HG03521 (cell line): ENCODE data around the gene ZFP62.

ENCODE experiments used
- ATAC-seq: cut with Tn5 transposase; IDR thresholded peaks from one replicate; pipeline ENCODE4 v1.9.1; 2021; ENCODE audit warnings: mild to moderate bottlenecking, moderate library complexity; ENCODE audit not compliant: unreplicated experiment

ZFP62 gene

DNA sequence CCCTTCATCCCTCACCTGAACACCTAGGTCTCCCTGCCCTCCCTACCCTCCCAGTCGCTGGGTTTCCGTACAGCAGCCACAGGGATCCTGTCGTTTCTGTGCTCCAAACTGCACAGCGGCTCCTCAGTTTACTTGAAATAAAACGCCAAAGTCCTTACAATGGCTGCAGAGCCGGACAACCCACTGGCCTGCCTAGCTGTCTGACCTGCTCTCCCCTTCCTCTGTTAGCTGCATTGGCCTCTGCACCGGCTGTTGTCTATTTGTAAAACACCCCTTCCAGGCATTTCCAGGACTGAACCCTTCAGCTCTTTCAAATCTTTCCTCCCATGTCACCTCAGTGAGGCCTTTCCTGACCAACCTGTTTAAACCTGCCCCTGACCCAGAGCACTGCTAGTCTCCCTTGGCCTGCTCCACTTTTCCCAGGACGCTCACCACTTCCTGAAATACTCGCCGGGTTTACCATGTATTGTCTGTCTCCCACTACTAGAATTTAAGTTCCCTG lies 49.4 kb downstream of the ZFP62 start:
- no peak for ATAC-seq

DNA sequence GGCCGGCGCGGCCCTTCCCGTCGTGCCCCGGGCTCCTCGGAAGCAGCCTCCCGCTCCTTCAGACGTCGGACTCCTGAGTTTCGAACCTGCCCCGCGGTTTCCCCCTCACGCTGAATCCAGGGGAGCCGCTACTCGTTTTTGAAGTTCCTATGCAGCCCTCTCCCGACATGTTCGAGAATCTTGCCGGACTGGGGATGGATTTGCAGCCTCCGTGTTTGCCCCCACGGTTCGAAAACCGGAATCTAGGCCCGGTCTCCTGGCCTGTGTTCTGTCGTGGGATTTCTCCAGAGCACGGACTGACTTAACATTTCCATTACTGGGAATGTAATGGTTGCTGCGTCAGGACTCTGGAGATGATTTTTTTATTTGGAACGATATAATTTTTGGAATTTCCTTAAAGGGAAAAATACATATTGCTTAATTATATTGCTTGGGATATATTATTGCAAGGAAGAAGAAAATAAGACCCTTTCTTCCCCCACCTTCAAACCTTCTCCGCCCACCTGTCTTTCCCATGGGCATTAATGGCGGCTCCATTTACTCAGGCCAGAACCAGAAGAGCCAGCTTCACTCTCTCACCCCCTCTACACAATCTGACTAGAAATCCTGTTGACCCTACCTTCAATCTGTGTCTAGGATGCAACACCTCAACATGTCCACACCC lies 50.0 kb downstream of the ZFP62 start:
- no peak for ATAC-seq

DNA sequence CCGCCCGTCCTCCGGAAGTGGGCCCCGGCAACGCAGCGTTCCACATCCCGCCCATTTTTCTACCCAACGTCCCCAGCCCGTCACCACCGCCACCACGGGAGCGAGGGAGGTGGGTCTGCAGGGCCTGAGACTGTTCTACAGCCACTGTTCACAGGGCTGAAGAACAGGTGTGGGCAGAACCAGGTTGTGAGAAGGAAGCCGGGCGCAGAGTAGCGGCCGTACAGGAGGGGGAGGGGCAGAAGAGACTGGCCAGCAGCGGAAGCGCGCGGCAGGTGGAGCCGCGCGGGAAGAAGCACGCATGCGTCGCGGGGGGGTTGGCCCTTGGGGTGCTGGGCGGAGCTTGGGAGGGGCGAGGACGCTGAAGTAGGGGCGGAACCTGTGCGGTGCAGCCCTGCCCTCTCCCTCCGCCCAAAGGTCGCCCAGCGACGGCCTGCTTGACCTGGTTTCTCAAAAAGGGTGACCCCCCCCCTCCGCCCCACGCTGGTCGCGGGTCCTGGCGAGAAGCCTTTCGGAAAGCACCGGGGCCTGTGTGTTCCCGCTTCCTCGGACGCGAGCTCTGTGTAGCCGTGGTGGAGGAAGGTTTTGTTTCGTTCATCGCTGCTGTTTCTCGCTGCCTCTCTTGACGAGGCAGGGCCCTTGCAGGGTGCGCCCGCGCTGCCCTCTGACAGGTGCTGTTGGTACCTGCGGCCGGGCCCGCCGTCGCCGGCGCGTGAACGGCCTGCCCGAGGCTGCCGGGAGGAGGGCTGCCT lies 50.7 kb downstream of the ZFP62 start:
- peak; percentile 68 for ATAC-seq

DNA sequence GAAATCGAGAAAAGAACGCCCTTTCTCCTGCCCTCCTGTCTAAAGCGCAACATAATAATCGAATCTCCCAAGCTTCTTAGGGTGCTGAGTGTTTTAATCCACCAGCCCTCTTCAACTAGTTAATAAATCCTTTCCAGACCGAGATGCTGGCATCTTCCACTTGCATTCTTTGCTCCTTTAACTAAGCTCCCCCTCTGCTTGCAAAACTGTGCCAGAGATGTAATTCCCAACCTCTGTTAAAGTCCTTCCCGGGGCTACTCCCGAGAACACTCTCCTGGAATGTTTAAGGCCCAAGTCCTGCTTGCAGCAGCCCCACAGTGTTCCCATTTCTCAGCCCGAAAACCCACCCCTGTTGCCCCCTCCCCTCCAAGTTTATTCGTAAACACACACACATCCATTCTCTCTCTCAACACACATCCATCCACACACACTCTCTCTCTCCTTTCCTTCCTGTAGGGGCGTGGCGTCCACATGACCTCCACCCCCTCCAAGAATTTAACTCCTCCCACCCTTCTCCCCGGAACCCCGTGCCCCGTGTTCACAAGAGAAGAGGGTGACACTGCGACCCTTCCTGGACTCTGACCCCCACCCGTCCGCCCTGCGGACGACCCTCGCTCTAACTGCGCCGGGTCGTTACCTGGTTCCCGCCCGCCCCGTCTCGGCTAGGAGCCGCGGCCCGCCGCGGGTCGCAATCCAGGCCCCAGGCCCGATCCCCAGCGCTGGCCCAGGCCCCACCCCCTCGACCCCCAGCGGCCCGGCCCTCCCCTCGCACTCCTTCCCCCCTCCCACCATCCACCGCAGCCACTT lies 51.5 kb downstream of the ZFP62 start:
- ATAC-seq: peak; percentile 52

DNA sequence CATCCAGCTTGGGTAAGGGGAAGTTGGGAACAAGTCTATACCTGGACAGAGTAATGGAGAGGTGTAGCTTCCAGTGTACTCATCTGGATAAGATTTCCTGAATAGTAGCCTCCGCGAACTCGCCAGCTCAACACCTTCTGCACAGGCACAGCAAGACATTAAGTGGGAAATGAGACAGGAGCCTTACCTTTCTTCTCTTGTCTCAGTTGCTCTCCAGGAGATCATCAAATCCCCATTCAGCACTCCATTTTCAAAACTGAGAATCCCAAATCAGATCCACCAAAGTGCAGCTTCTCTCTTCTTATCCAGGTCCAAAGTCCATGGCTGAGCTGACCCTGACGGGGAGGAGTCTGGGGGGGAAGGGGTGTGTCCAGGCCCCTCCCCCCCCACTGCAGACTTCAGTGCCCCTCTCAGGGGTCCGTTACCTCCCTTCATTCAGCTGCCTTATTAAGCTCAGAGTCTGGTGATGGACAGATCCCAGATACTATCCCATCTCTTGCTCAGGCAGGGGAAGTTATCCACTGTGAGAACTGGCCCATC lies 52.5 kb downstream of the ZFP62 start:
- no peak for ATAC-seq

DNA sequence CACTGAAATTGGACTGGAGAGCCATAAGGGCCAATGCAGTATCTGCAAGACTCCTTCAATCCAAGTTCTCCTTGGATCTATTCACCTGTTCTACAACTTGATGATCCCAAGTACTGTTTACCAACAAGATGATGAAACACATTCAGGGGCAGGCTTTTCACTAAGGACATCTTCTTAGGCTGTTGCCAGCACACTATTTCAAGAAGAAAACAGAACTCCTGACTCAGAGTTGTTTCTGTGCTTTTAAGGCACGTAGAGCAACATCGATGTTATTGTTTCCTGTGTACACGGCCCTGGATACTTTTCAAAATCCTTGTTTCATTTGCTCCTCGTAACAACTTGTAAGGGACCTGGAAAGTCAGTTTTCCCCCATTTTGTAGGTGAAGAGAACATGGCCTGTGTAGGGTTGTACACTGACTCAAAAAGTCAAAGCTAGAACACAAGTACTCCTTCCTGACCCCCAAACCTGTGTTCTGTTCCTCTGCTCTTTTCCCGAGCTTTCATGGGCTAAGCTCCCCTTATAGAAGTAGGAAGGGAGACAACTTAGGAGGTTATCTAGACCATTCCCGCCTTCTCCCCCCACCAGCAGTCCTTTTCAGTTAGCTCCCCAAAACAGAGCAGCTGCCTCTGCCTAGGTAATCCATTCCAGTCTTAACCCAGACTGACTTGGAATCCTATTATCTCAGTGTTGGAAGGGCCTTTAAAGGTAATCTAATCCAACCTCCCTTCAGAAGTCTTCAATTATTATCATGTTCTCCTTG lies 53.2 kb downstream of the ZFP62 start:
- no peak for ATAC-seq

DNA sequence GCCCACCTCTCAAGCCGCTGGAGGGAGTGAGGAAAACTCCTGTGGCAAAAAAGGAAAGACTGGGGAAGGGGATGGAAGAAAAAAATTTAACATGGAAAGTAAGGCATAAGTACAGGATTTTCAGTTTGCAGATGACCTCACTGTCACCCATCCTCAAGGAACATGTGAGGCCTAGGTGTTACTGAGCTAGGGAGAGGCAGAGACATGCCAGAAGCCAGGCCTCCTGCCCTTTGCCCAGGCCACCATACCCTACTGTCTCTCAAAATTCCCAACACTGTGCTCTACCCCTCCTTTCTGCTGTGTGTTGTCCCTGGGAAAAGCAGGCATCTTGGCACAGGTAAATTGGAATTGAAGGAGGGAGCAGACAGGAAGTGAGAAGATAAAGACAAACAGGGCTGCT lies 54.0 kb downstream of the ZFP62 start:
- no peak for ATAC-seq

DNA sequence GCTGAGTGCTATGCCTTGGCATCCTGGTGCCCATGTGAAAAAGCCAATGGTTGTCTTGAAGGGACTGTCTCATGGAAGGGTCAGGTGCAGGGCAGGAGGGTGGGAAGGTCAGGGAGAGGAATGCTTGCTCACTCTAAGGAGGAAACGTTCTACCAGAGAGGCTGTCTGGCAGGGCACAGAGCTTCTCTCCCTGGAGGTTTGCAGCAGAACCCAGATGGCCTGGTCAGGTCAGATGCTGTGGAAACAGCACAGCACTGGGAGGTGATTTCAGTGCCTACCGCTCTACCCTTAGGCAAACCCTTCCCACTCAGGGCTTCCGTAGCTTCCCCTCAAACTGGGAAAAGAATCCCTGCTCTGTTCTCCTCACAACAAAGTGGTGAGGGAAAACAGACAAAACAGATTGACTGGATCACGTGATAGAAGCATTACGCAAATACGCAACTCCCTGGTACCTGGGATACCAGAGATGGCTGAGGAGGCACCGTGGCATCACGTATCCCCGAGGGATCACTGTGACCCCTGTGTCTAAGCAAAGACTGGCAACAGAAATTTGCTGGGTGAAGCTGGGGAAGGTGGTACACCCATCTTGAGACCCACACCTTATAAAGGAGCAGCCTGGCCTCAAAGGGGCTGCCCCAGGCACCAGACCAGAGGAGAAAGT lies 54.6 kb downstream of the ZFP62 start:
- ATAC-seq: no peak

DNA sequence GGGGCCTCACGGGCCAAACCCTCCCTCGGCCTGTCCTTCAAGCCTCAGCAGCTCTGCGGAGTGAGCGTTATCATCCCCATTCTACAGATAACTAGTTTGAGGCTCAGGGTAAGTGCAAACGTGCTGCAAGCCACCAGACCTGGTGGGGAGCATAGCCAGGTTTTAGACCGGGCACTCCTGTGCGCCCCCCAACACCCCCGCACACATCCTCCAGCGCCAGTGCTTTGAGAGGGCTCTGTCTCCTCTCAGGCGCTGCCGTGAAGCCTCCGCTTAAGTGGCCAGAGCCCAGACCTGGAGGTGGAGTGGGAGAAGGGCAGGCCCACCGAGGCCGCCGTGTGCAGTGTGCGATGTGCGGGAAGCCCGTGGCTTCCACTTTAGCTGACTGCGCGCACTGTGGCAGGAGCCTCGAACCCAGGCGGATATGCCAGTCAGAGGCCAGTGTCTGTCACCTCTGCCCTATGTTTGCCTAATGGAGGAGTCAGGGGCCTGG lies 56.9 kb downstream of the ZFP62 start:
- ATAC-seq: no peak

DNA sequence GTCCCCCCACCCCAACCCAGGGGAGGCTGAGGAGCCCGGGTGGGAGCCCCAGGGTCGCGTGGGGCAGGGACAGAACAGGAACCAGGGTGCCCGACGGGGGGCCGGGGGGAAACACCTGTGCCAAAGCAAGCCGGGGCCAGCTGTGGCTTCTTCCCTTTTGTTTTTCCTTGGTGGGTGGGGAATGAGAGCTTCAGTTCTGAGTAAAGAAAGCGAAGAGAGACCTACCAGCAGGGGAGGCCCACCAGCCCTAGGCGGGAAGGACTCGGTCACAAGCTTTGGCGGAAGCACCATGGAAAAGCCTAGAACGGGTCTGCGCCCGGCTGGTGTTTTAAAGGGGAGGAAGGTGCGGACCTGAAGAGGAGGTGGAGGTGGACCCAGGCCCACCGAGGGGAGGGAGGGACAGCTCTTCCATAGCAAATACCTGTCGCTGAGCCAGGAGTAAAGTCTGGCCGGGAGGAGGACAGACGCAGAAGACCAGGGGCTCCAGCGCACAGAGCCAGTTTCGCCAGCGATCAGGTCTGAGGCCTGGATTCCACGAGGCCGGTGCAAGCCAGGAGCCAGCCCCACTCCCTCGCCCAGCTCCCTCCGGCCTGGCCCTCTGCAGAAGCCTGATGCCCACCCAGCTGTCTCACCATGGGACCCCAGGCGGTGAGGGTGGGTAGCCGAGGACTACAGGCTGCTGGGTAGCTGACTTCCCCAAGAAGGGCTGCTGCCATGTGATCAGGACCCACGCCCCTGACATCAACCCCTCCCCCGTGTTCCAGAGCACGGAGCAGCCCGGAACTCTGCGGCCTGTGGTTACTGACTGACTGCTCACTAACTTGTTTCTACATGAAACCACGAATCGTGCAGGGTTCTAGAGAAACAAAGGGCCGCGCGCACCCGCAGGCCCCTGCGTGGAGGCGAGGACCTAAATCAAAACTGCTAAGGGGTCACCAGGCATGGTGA lies 57.6 kb downstream of the ZFP62 start:
- ATAC-seq: peak; percentile 53

DNA sequence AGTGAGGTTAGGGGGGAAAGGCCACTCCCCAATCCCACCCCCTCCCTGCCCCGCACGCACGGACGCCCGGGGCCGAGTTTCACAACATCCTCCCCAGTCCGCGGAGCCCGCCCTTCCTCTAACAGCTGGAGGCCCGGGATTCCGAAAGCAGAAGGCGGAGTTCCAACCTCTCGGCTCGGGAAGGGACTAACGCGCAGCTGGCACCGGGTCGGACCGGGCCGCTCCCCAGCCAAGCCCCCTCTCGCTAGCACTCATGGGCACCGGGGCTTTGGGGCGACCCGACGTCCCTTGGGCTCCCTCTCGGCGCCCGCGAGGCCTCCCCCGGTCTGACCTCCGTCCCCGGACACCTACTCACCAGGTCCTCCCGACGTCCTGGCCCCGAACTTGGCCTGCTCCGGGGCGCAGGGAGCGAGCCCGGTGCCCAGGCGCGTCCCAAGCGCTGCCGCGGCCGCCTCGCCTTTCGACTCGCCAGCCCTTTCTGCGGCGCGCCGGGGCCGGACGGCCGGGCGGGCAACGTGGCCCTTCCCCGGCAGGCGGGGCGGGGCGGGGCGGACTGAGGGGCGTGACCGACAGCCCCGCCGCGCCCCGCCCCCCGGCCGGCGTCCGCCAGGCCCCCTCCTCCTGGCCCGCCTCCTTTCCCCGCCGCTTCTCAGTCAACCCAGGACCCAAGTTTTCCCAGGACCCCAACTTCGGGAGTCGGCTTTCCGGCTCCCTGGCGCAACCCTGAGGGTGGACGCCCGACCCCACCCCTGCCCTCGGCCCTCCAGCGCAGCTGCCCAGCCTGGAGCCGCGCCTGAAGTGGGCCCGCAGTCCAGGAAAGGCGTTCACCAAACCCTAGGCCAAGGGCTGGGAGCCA lies 58.5 kb downstream of the ZFP62 start, which contains the start of gene MGAT1:
Gene MGAT1 (minus strand): TSS at position 482 of the 856 bp plus-strand sequence. CDS start 9,835 bp downstream, outside the sequence.
- peak; percentile 48 for ATAC-seq

DNA sequence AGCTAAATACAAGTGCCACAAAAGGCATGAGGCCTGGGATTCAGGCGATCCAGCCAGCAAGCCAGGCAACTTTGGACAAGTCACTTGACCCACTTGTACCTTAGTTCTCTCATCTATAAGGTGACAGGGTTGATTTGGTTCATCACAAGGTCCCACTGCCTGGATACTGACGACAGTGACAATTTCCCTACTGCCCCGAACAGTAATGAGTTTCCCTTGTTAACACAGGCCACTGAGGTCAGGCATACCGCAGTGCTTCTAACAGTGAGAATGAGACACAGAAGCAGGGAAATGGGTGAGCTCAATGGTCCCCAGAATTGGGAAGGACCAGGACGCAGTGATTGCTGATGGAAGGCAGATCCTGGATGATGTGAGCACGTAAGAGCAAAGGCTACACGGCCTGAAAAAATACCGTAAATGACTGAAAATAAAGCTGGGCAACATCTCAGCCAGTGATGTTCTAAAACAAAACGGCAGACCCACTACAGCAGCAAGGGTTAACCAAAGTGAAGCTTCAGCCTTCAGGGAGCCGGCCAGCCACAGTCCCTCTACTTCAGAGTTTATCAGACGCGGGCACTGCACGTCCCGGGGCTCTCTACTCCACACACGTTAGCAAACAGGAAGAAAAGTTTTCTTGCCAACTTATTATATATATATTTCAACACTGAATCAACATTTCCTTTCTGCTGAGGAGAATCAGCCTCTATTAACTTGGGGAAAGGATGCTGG lies 59.3 kb downstream of the ZFP62 start:
- ATAC-seq: no peak

DNA sequence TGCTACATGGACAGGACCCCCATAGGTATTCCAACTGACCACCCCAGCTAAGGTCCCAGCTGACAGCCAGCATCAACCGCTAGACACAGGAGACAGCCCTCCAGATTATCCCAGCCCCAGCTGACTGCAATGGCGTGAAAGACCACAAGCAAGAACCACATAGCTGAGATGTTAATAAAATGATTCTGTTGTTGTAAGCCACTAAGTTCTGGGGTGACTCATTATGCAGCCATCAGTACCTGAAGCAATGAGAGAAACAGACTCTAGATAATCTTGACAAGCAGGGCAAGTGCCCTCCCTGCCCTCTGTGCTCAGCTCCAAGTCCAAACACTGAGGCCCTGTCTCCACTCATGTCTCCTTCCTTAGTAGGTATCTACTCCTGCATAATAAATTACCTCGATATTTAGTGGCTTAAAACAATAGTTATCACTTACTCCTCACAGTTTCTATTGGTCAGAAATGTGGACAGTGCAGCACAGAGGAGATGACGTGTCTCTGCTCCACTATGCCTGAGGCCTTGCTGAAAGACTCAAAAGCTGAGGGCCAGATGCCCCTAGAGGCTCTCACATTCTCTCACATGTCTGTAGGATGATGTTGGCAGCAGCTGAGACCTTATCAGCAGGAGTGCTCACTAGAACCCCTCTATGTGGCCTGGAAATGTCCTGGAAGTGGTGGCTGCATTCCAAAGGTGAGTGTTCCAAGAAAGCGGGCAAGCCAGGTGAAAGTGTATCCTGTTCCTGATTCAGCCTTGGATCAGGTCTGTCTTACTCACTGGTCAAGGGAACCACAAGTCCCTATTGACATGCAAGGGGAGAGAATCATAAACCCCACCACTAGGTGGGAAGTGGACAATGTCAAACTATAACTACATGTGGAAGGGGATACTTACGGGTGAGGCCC lies 60.9 kb downstream of the ZFP62 start:
- no peak for ATAC-seq

DNA sequence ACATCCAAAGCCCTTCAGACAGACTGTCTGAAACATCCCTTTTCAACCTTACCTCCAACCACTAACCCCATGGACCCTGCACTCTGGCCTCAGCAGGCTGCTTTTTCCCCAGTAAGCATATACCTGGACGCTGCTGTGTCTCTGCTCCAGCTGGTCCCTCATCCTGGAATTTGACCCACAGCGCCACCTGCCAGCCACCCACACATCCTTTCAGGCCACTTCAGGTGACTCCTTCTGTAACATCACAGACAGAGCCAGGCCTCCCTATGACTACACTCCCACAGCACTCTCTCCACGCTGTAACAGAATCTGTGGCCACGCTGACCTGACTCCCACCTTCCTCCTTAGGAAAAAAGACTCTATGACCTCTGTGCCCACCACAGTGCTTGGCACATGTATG lies 61.9 kb downstream of the ZFP62 start:
- ATAC-seq: no peak

DNA sequence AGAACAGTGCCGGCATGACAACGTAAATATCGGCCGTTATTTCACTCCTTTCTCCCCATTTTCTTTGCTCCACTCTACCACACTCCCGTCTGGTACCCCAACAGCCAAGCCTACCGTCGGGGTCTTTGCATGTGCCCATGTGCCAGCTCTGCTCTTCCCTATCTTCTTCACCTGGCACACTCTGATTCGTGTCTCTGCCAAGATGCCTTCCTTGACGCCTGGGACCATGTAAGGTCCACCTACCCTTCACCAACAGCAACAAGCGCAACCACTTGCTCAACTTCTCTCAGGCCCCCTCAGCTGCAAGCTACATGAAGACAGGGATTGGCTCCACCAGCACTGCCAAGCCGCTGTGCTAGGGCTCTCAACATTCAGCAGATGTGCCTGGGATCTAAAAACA lies 62.9 kb downstream of the ZFP62 start:
- no peak for ATAC-seq
